Activated naive CD8-positive, alpha-beta T cell treated with anti-CD3 and anti-CD28 coated beads for 36 hours (primary cell): ENCODE results near the gene DENND2A. TPM values are rescaled to one million over a fixed set of nuclear protein-coding genes. Genes with fewer than 3 reads are reported as not detected.

ENCODE experiments used
- DNase-seq: peaks from one replicate; pipeline ENCODE4 v3.0.0; 2021
- H3K27ac Mint-ChIP-seq: one replicate; pipeline ENCODE4 v1.8.0; 2022; ENCODE audit warnings: mild to moderate bottlenecking, moderate library complexity, mixed read lengths
- H3K27me3 Mint-ChIP-seq: one replicate; pipeline ENCODE4 v1.8.0; 2022; ENCODE audit warnings: mild to moderate bottlenecking, mixed read lengths
- H3K36me3 Mint-ChIP-seq: one replicate; pipeline ENCODE4 v1.8.0; 2021; ENCODE audit warnings: mild to moderate bottlenecking, mixed read lengths
- H3K4me1 Mint-ChIP-seq: one replicate; pipeline ENCODE4 v1.8.0; 2021; ENCODE audit warnings: mixed read lengths
- H3K4me3 Mint-ChIP-seq: one replicate; pipeline ENCODE4 v1.8.0; 2022; ENCODE audit warnings: mild to moderate bottlenecking, moderate library complexity, mixed read lengths
- H3K9me3 Mint-ChIP-seq: one replicate; pipeline ENCODE4 v1.8.0; 2022; ENCODE audit warnings: mixed read lengths
- total RNA-seq, 2 experiments: library from RNA; stranded (reverse); gene quantifications; one replicate each; pipeline ENCODE4 v1.2.3, GENCODE V29; 2021

Gene DENND2A
- total RNA-seq, 2 experiments from 2014 or later, result not detected

DNA sequence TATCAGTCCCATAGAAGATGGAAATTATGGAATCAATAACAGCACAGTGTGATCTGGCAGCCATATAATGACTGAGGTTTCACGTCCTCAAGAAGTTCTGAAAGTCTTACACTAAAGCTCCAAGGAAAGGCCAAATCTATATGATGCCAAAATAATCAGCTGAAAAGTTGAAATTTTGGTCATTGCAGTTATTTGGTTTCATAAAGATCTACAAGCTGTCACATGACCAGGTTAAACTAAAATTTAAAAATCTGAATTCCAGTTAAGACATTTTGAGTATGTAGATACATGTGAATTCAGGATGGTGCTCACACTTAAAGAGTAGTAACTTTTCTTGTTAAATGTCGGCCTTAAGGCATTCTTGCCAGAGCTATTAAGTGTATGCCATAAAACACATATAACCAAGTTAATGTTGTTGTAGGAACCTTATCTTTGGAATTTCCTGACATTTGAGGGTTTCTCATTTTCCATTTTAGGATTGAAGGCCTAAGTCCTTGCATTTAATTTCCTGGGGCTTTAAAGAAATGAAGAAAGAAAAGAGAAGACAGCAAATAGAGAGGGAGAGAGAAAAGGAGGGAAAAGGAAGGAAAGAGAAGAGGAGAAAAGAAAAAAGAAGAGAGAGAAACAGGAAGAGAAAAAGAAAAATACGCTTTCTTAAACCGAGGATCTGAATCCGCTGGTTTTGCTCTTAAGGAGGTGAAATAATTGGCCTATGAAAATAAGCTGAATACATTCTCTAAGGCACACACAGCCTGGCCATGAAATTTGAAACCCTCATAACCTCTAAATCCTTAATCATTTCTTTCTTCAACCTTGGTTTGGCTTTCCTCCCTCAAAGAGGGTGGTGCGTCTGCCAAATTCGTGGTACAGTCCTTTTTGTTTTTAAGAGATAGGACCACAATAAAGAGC, 43.8 kb downstream of the DENND2A start:
- Mint-ChIP-seq H3K4me3 (no peak overlapping the region), H3K27ac (no peak overlapping the region), H3K4me1 (peaks cover 11% of the 10 kb centered on the region), H3K9me3 (no peaks in the 10 kb centered on the region), H3K27me3 (peaks cover 12% of the 10 kb centered on the region), H3K36me3 (no peaks in the 10 kb centered on the region)
- DNase-seq, result no peak

DNA sequence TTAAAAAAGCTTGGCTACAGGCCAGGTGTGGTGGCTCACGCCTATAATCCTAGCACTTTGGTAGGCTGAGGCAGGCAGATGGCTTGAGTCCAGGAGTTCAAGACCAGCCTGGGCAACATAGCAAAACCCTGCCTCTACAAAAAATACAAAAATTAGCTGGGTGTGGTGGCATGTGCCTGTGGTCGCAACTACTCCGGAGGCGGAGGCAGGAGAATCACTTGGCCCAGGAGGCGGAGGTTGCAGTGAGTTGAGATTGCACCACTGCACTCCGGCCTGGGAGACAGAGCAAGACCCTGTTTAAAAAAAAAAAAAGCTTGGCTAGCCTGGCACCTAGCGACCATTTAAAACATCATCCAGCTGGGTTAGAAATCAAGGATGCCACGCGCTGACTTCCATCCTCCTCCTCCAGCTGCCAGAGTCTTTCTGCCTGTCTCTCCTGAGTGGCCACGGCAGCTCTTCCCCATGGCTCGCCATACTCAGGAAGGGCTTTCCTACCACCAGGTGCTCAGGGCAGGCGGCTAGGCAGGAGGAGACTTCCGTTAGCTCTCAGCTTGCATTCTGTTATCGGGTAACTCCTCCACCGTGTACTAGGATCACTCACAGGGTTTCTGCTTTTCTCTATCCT, 45.0 kb downstream of the DENND2A start:
- Mint-ChIP-seq H3K4me3 (no peak overlapping the region), H3K27ac (no peak overlapping the region), H3K27me3 (peaks cover 12% of the 10 kb centered on the region), H3K36me3 (no peaks in the 10 kb centered on the region), H3K4me1 (peaks cover 11% of the 10 kb centered on the region), H3K9me3 (no peaks in the 10 kb centered on the region)
- DNase-seq, result no peak

DNA sequence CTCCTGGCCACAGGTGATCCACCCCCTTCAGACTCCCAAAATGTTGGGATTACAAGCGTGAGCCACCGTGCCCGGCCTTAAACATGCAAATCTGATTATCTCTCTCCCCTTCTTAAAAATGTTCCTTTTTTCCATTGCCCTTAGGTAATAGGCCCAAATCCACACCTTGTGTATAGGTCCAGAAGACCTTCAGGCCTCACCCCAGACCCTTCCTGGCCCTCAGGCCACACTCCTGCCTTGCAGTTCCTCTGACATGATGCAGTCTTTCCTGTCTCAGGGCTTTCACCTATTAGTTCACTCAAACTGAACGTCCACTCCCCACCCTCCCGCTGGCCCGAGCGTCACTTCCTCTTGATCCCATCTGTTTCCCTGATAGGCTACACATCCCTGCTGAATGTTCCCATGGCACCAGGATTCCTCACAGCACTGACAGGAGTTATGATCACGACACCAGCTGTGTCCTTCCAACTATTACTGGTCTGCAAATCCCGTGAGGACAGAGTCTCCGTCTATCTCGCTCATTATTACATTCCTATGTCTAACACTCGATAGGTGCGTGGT, 46.4 kb downstream of the DENND2A start:
- Mint-ChIP-seq H3K36me3 (no peaks in the 10 kb centered on the region), H3K9me3 (no peaks in the 10 kb centered on the region), H3K4me3 (no peak overlapping the region), H3K27ac (no peak overlapping the region), H3K4me1 (peaks cover 11% of the 10 kb centered on the region), H3K27me3 (peaks cover 12% of the 10 kb centered on the region)
- DNase-seq, result no peak

DNA sequence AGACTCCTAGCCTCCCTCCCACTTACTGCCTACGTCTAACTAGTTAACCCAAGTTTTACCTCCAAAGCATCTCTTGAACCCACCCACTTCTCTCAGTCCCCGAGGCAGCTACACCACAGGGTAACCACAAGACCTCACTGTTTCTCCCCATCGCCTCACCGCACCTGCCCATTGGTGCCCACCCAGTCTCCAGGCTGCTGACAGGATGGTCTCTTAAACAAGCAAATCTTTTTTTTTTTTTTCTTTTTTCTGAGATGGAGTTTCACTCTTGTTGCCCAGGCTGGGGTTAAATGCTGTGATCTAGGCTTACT, 47.0 kb downstream of the DENND2A start:
- Mint-ChIP-seq H3K27ac (no peak overlapping the region), H3K4me1 (peaks cover 11% of the 10 kb centered on the region), H3K27me3 (peaks cover 12% of the 10 kb centered on the region), H3K4me3 (no peak overlapping the region), H3K9me3 (no peaks in the 10 kb centered on the region), H3K36me3 (no peaks in the 10 kb centered on the region)
- DNase-seq, result peak; percentile 9

DNA sequence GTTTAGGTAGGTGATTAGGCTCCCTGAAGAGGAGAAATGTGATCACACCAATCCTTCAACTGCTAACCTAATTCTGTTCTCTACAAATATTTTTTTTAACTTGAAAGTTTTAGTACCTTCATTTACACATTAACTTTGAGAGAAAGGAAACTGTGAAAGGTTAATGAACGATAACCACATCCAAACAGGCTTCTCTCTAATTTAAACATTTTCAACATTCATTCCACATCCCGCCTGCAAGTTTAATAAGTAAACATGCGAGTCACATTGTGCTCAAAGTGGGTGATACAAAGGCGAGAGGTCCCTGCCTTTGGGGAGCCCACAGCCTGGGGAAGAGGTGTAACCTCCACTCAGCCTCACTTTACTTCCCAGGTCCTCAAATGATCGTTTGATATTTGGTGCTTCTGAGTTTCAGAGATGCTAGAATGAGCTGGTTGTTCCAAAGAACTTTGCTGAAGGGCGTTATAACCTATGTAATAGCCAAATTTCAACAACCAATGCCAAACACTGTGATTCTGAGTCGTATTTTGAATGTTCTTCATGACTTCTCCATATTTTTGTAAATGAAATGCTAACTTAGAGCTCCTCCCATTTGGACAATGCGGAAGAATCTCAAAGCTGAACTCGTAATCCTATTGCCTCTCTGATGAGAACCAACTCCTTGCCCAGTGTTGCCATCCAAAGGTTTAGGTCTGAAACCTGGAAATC, 47.5 kb downstream of the DENND2A start:
- Mint-ChIP-seq H3K4me1 (peaks cover 11% of the 10 kb centered on the region), H3K36me3 (no peaks in the 10 kb centered on the region), H3K27ac (no peak overlapping the region), H3K27me3 (peaks cover 12% of the 10 kb centered on the region), H3K4me3 (no peak overlapping the region), H3K9me3 (no peaks in the 10 kb centered on the region)
- no peak for DNase-seq

DNA sequence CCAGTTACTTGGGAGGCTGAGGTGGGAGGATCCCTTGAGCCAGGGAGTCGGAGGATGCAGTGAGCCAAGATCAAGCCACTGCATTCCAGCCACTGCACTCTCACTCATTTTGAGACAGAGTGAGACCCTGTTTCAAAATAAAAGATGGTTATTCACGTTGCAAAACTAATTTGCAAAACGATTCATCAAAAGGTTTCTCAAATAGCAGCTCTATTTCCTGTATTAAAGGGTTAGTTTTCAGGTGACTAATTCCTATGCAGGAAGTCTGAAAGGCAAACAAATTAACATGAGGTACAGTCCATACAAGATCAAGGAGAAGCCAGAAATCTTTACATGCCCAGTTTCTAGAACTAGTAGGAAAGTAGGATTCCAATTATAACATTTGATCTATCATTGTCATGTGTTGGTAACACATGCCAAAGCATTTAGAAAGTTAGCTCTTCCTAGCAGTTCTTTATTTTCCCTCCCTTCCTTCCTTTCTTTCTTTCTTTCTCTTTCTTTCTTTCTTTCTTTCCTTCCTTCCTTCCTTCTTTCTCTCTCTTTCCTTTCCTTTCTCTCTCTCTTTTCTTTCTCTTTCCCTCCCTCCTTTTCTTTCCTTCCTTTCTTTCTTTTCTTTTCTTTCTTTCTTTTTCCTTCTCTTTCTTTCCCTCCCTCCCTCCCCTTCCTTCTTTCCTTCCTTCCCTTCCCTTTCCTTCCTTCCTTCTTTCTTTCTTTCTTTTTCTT, 49.3 kb downstream of the DENND2A start:
- H3K36me3 Mint-ChIP-seq, result no peaks in the 10 kb centered on the region
- H3K27ac Mint-ChIP-seq, result no peak overlapping the region
- peaks cover 11% of the 10 kb centered on the region for H3K4me1 Mint-ChIP-seq
- H3K4me3 Mint-ChIP-seq, result no peak overlapping the region
- H3K27me3 Mint-ChIP-seq, result peaks cover 5% of the 10 kb centered on the region
- DNase-seq, result no peak
- H3K9me3 Mint-ChIP-seq, result no peaks in the 10 kb centered on the region

DNA sequence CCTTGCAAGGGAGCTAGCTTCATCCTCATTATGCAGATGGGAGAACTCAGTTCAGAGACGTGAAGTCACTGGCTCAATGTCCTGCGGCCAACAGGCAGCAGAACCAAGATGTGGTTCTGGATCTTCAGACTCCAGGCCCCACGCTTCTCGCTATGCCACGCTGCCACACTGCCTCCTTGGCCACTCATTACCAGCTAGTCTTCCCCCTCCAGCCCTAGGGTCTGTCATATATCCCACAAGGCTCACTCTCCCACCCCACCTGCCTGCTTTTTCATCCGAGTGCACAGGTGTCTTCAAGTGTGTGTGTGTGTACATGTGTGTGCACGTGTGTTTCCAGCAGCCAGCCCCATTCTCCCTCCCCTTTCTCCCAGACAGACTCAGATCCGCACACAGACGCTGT, 53.4 kb downstream of the DENND2A start:
- Mint-ChIP-seq H3K4me3 (no peak overlapping the region), H3K9me3 (no peaks in the 10 kb centered on the region), H3K36me3 (no peaks in the 10 kb centered on the region), H3K4me1 (no peaks in the 10 kb centered on the region), H3K27ac (no peak overlapping the region), H3K27me3 (no peaks in the 10 kb centered on the region)
- no peak for DNase-seq

DNA sequence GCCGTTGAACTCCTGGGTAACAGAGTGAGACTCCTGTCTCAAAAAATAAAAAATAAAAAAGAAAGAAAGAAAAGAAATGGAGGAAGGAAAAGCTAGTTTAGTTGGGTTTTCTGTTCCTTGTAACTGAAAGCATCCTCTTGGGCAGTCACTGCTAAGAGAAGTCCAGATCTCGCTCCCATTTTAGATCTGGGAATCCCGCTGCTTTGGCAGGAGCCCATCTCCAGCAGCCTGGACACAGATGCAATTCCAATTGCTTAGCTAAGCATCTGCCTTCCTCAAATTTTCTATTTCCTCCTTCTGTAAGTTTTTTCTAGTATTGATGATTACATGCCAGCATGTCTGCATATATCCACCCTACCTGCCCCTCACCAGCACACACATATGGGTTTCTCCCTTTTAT, 54.1 kb downstream of the DENND2A start:
- Mint-ChIP-seq H3K27ac (no peak overlapping the region), H3K27me3 (no peaks in the 10 kb centered on the region), H3K4me3 (no peak overlapping the region), H3K4me1 (no peaks in the 10 kb centered on the region), H3K9me3 (no peaks in the 10 kb centered on the region), H3K36me3 (no peaks in the 10 kb centered on the region)
- DNase-seq, result no peak

DNA sequence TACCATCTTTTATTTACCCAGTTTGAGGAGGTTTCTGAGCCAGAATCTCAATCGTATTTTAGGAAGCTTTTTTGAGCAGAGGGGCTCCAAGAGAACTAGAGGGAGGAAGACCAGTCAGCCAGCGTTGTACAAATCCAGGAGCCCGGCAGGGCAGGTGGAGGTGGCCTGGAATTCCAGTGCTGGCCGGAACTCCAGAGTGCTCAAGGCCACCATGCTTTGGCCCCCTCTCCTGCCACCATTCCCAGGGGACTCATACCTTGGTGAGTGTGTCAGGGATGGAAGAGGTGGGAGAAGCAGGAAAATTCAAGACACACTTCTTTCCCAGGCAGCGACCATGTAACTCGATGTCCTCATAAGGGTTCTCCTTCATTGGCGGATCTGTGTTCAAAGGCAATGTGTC, 55.3 kb downstream of the DENND2A start:
- no peaks in the 10 kb centered on the region for H3K9me3 Mint-ChIP-seq
- no peak overlapping the region for H3K27ac Mint-ChIP-seq
- no peaks in the 10 kb centered on the region for H3K36me3 Mint-ChIP-seq
- no peak for DNase-seq
- H3K4me3 Mint-ChIP-seq, result no peak overlapping the region
- H3K4me1 Mint-ChIP-seq, result no peaks in the 10 kb centered on the region
- H3K27me3 Mint-ChIP-seq, result no peaks in the 10 kb centered on the region

DNA sequence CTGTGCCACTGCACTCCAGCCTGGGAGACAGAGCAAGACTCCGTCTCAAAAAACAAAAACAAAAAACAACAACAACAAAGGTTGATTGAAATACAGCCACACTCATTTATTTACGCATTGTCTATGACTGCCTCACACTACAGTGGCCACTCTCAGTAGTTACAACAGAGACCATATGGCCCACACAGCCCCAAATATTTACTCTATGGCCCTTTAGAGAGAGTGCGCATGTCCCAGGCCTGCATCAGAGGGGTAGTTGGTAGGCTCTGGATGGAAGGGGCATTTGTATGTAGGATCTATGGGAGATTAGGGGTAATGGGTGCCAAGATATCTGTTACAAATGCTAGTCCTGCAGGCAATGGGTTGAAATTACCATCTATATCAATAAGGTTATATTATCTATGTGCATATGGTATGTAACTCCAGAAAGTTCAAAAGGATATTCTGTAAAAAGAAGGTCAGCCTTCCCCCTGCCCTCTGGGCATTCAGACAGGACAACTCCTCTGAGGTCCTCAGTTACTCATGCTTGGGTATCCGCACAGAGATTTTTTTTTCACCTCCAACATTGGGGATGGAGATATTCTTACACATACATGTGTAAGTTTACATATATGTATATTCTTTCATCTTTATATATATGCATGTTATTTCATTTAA, 56.3 kb downstream of the DENND2A start:
- Mint-ChIP-seq H3K36me3 (no peaks in the 10 kb centered on the region), H3K9me3 (no peaks in the 10 kb centered on the region), H3K4me1 (no peaks in the 10 kb centered on the region), H3K4me3 (no peak overlapping the region), H3K27me3 (no peaks in the 10 kb centered on the region), H3K27ac (no peak overlapping the region)
- no peak for DNase-seq

DNA sequence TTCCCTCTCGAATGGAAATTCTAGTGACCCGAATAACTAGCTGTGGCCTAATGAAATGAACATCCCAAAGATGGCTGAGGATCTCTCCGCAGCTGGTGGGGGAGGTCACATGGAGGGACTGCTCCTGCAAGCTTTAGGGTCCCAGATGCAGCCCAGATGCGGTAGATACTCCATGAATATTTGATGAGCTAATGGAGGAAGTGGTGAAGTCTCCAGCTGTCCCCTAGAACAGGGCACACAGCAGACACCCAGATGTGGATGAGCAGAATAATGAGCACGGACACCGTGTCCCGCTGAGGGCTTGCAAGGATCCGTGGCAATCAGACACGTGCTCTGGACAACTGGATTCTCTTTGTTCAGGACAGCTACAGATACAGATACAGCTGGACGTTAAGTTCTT, 59.2 kb downstream of the DENND2A start:
- H3K27me3 Mint-ChIP-seq, result peaks cover under 1% of the 10 kb centered on the region
- H3K9me3 Mint-ChIP-seq, result no peaks in the 10 kb centered on the region
- H3K4me1 Mint-ChIP-seq, result no peaks in the 10 kb centered on the region

DNA sequence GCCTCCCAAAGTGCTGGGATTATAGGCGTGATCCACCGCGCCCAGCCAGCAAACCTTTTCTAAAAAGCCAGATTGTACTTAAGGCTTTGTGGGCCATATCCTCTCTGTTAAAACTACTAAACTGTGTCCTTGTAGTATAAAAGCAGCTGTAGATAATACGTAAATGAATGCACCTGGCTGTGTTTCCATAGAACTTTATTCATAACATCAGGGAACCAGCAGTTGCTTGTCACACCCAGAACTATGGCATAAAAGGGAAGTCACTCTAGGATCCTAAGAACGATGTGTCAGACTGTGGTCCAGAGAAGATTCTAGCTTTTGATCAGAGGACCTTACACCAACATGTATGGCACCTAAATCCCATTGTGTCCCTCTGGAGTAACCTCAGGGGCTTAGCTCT, 63.0 kb downstream of the DENND2A start:
- H3K9me3 Mint-ChIP-seq, result no peaks in the 10 kb centered on the region
- H3K4me1 Mint-ChIP-seq, result no peaks in the 10 kb centered on the region
- no peak overlapping the region for H3K4me3 Mint-ChIP-seq
- H3K36me3 Mint-ChIP-seq, result no peaks in the 10 kb centered on the region
- no peak overlapping the region for H3K27ac Mint-ChIP-seq
- H3K27me3 Mint-ChIP-seq, result peaks cover 3% of the 10 kb centered on the region
- DNase-seq, result no peak

More for the DNA sequence above, 59.2 kb downstream of the DENND2A start:
- H3K36me3 Mint-ChIP-seq, result no peaks in the 10 kb centered on the region
- no peak overlapping the region for H3K4me3 Mint-ChIP-seq
- DNase-seq, result no peak
- no peak overlapping the region for H3K27ac Mint-ChIP-seq

DNA sequence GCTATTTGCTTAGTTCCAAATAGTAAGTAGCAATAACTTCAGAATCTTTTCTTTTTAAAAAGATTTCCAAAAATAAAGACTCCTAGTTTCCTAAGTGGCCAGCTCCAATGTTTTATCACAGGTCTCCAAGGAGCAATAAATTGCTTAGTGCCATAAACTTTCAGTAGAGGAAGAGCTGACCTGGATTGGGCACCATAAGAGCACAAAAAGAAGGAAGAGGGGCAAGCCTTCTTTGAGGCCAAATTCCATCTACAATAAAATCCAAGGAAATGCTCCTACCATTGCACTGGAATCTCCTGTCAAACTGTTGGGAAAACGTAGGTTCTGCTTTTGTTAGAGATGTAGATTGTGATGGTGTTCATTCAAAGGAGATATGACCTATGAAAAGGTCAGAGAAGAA, 64.0 kb downstream of the DENND2A start:
- no peak for DNase-seq
- H3K36me3 Mint-ChIP-seq, result no peaks in the 10 kb centered on the region
- H3K27me3 Mint-ChIP-seq, result peaks cover 3% of the 10 kb centered on the region
- no peak overlapping the region for H3K4me3 Mint-ChIP-seq
- H3K9me3 Mint-ChIP-seq, result no peaks in the 10 kb centered on the region
- H3K4me1 Mint-ChIP-seq, result no peaks in the 10 kb centered on the region
- H3K27ac Mint-ChIP-seq, result no peak overlapping the region

DNA sequence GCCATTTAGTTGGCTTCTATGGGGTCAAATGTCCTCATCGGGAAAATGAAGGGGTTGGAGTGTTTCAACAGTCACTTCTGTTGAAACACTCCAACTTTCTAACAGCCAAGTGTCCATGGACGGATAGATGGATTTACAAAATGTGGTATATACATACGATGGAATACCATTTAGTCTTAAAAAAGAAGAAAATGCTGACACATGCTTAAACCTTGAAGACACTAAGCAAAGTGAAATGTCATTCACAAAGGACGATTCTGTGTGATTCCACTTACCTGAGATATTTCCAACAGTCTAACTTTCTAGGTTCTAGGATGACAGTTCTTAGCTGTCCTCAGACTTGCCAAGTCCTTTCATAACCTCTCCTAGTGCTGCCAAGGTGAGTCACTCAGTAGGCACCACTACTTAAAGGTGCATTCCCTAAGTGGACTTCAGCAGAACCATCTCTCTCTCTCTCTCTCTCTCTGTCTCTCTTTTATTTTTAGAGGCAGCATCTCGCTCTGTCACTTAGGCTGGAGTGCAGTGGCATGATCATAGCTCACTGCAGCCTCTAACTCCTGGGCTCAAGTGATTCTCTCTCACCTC, 69.0 kb downstream of the DENND2A start:
- H3K27ac Mint-ChIP-seq, result no peak overlapping the region
- H3K4me3 Mint-ChIP-seq, result no peak overlapping the region
- H3K4me1 Mint-ChIP-seq, result no peaks in the 10 kb centered on the region

More for the DNA sequence above, 69.0 kb downstream of the DENND2A start:
- peaks cover 3% of the 10 kb centered on the region for H3K27me3 Mint-ChIP-seq
- no peak for DNase-seq
- H3K9me3 Mint-ChIP-seq, result no peaks in the 10 kb centered on the region
- H3K36me3 Mint-ChIP-seq, result no peaks in the 10 kb centered on the region
